ENCODE data around the gene TROAP. TPM values are rescaled to one million over a fixed set of nuclear protein-coding genes. Genes with fewer than 3 reads are reported as not detected.

TROAP gene
- total RNA-seq, 2 donors from 2014 or later: 60.5 to 87.4 TPM

DNA sequence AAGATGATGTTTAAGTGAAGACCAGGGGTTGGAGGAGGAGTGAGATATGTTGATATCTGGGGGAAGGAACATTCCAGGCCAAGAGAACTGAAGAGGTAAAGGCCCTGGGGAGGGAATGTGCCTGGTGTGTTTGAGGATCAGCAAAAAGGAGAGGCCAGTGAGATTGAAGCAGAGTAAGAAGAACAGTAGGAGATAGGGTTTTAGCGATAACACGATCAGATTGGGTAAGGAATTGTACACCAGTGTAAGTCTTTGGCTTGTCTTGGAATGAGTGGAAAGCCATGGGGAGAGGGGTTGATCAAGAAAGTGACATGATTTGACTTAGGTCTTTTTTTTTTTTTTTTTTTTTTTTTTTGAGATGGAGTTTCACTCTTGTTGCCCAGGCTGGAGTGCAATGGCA lies 4.8 kb downstream of the TROAP start:
- Mint-ChIP-seq H3K4me3 (no peak overlapping the region), H3K36me3 (ENCODE audit: low read depth) (peaks cover 30% of the 10 kb centered on the region), H3K27me3 (ENCODE audit: insufficient read depth) (peaks cover 7% of the 10 kb centered on the region), H3K27ac (no peak overlapping the region), H3K9me3 (no peaks in the 10 kb centered on the region), H3K4me1 (peaks cover 4% of the 10 kb centered on the region)
- TF ChIP-seq, protein P1, sequence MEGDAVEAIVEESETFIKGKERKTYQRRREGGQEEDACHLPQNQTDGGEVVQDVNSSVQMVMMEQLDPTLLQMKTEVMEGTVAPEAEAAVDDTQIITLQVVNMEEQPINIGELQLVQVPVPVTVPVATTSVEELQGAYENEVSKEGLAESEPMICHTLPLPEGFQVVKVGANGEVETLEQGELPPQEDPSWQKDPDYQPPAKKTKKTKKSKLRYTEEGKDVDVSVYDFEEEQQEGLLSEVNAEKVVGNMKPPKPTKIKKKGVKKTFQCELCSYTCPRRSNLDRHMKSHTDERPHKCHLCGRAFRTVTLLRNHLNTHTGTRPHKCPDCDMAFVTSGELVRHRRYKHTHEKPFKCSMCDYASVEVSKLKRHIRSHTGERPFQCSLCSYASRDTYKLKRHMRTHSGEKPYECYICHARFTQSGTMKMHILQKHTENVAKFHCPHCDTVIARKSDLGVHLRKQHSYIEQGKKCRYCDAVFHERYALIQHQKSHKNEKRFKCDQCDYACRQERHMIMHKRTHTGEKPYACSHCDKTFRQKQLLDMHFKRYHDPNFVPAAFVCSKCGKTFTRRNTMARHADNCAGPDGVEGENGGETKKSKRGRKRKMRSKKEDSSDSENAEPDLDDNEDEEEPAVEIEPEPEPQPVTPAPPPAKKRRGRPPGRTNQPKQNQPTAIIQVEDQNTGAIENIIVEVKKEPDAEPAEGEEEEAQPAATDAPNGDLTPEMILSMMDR (conservative IDR thresholded peaks at IDR 0.05): no peak
- H3K9ac ChIP-seq (ENCODE audit: extremely low read depth, low read length, poor library complexity, severe bottlenecking): no peak overlapping the region
- H3K36me3 ChIP-seq (ENCODE audit: control insufficient read depth, insufficient read depth, low read length): peaks cover 53% of the 10 kb centered on the region
- no peak overlapping the region for H3K27ac ChIP-seq (ENCODE audit: low read depth, low read length)
- no peak overlapping the region for H3K4me3 ChIP-seq (ENCODE audit: low read length)
- no peaks in the 10 kb centered on the region for H3K9me3 ChIP-seq (ENCODE audit: control insufficient read depth, low read length)
- H3K27me3 ChIP-seq (ENCODE audit: control insufficient read depth, insufficient read depth, low read length, poor library complexity, severe bottlenecking): peaks cover 18% of the 10 kb centered on the region
- no peak for DNase-seq
- peaks cover 4% of the 10 kb centered on the region for H3K4me1 ChIP-seq (ENCODE audit: control insufficient read depth, insufficient read depth, low read length)
- WGBS, 2 experiments (ENCODE audit: insufficient coverage in 1 of 2, insufficient read length in 1 of 2): 94% methylated on average over 2 of the region's 2 CpGs

DNA sequence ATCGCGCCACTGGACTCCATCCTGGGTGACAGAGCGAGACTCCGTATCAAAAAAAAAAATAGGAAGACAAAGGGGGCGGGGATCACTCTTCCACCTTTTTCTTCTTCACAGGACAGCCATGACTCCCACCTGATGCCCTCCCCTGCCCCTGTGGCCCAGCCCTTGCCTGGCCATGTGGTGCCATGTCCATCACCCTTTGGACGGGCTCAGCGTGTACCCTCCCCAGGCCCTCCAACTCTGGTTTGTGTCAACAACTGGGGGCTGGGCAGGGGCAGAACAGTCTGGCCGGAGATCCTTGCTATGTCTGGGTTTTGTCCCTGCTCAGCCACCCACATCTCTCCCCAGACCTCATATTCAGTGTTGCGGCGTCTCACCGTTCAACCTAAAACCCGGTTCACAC lies 5.8 kb downstream of the TROAP start:
- Mint-ChIP-seq H3K36me3 (ENCODE audit: low read depth) (peaks cover 30% of the 10 kb centered on the region), H3K27ac (no peak overlapping the region), H3K9me3 (no peaks in the 10 kb centered on the region), H3K4me3 (no peak overlapping the region), H3K27me3 (ENCODE audit: insufficient read depth) (peaks cover 14% of the 10 kb centered on the region), H3K4me1 (no peaks in the 10 kb centered on the region)
- Histone ChIP-seq H3K9ac (ENCODE audit: extremely low read depth, low read length, poor library complexity, severe bottlenecking) (no peak overlapping the region), H3K9me3 (ENCODE audit: control insufficient read depth, low read length) (no peaks in the 10 kb centered on the region), H3K4me3 (ENCODE audit: low read length) (no peak overlapping the region), H3K36me3 (ENCODE audit: control insufficient read depth, insufficient read depth, low read length) (peaks cover 53% of the 10 kb centered on the region), H3K4me1 (ENCODE audit: control insufficient read depth, insufficient read depth, low read length) (peaks cover 1% of the 10 kb centered on the region), H3K27ac (ENCODE audit: low read depth, low read length) (no peak overlapping the region), H3K27me3 (ENCODE audit: control insufficient read depth, insufficient read depth, low read length, poor library complexity, severe bottlenecking) (peaks cover 27% of the 10 kb centered on the region)
- WGBS, 2 experiments (ENCODE audit: insufficient coverage in 1 of 2, insufficient read length in 1 of 2): 93 to 100% methylated on average over 3 to 12 of the region's 12 CpGs
- no peak for DNase-seq
- TF ChIP-seq, protein P1 (conservative IDR thresholded peaks at IDR 0.05): no peak

DNA sequence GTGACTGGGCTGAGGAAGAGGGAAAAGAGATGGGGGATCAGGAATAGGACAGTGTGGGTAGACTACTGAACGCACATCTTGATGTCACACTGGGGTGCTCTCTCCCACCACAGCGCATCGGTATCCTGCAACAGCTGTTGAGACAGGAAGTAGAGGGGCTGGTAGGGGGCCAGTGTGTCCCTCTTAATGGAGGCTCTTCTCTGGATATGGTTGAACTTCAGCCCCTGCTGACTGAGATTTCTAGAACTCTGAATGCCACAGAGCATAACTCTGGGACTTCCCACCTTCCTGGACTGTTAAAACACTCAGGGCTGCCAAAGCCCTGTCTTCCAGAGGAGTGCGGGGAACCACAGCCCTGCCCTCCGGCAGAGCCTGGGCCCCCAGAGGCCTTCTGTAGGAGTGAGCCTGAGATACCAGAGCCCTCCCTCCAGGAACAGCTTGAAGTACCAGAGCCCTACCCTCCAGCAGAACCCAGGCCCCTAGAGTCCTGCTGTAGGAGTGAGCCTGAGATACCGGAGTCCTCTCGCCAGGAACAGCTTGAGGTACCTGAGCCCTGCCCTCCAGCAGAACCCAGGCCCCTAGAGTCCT lies 7.1 kb downstream of the TROAP start:
- Histone ChIP-seq H3K9me3 (ENCODE audit: control insufficient read depth, low read length) (no peaks in the 10 kb centered on the region), H3K27ac (ENCODE audit: low read depth, low read length) (no peak overlapping the region), H3K36me3 (ENCODE audit: control insufficient read depth, insufficient read depth, low read length) (peaks cover 53% of the 10 kb centered on the region), H3K4me3 (ENCODE audit: low read length) (no peak overlapping the region), H3K4me1 (ENCODE audit: control insufficient read depth, insufficient read depth, low read length) (no peaks in the 10 kb centered on the region), H3K27me3 (ENCODE audit: control insufficient read depth, insufficient read depth, low read length, poor library complexity, severe bottlenecking) (peaks cover 40% of the 10 kb centered on the region), H3K9ac (ENCODE audit: extremely low read depth, low read length, poor library complexity, severe bottlenecking) (no peak overlapping the region)
- TF ChIP-seq, protein P1 (conservative IDR thresholded peaks at IDR 0.05): no peak
- H3K27me3 Mint-ChIP-seq (ENCODE audit: insufficient read depth): peaks cover 26% of the 10 kb centered on the region
- no peak overlapping the region for H3K27ac Mint-ChIP-seq
- 94 to 100% methylated on average over 7 of the region's 7 CpGs for WGBS, 2 experiments (ENCODE audit: insufficient coverage in 1 of 2, insufficient read length in 1 of 2)
- no peaks in the 10 kb centered on the region for H3K9me3 Mint-ChIP-seq
- peaks cover 26% of the 10 kb centered on the region for H3K36me3 Mint-ChIP-seq (ENCODE audit: low read depth)
- H3K4me1 Mint-ChIP-seq: no peaks in the 10 kb centered on the region
- no peak for DNase-seq
- no peak overlapping the region for H3K4me3 Mint-ChIP-seq

All from endodermal cell (in vitro differentiated cells).